Measurements from ENCODE around the gene ATE1. TPM values are rescaled to one million over a fixed set of nuclear protein-coding genes. Genes with fewer than 3 reads are reported as not detected.

ATE1 gene
- total and polyA plus RNA-seq, 2 experiments from 2014 or later = 17.4 to 24.5 TPM

GRCh38 chr10:121949451-121949850 is 21.6 kb upstream of the ATE1 start:
- no peaks in the 10 kb centered on the region for H3K79me2 ChIP-seq (replicated peaks; ENCODE audit: insufficient read depth)
- ATAC-seq = no peak; the same call in 2 of the 3 replicates
- Mint-ChIP-seq H3K36me3 (ENCODE audit: low read depth) (no peaks in the 10 kb centered on the region), H3K4me3 (no peak overlapping the region), H3K9me3 (no peaks in the 10 kb centered on the region), H3K4me1 (peaks cover 10% of the 10 kb centered on the region), H3K27me3 (ENCODE audit: insufficient read depth, low read depth, poor library complexity) (peaks cover 4% of the 10 kb centered on the region), H3K27ac (no peak overlapping the region; the same call in 1 of the 2 replicates)
- no peak for DNase-seq (ENCODE audit: low spot score)
- no peaks in the 10 kb centered on the region for H3K9me2 ChIP-seq (ENCODE audit: insufficient read depth)
- H2AFZ ChIP-seq = no peak overlapping the region
- no peak overlapping the region for H3K27ac ChIP-seq (ENCODE audit: low read depth)
- H3F3A ChIP-seq (replicated peaks; ENCODE audit: low read depth) = no peaks in the 10 kb centered on the region
- no peak for TF ChIP-seq JUNB (IDR thresholded peaks at IDR 0.05; ENCODE audit: unreplicated experiment)
- no peak for TF ChIP-seq NANOG (IDR thresholded peaks at IDR 0.05; ENCODE audit: borderline replicate concordance)
- TF ChIP-seq ZNF114 (CRISPR knock-in tag; IDR thresholded peaks at IDR 0.05) = no peak
- no peak for TF ChIP-seq CREB1 (CRISPR knock-in tag; IDR thresholded peaks at IDR 0.05; ENCODE audit: low read depth)
- no peak for TF ChIP-seq EZH2 (IDR thresholded peaks at IDR 0.05; ENCODE audit: low read depth, unreplicated experiment)
- TF ChIP-seq ZNF462 (CRISPR knock-in tag; IDR thresholded peaks at IDR 0.05) = no peak
- TF ChIP-seq STAT1 (IDR thresholded peaks at IDR 0.05; ENCODE audit: unreplicated experiment) = no peak
- TF ChIP-seq ZNF331 (CRISPR knock-in tag; IDR thresholded peaks at IDR 0.05; ENCODE audit: low read depth) = no peak
- no peak for TF ChIP-seq REST (IDR thresholded peaks at IDR 0.05; ENCODE audit: unreplicated experiment)
- no peak for TF ChIP-seq POLR2AphosphoS5 (IDR thresholded peaks at IDR 0.05; ENCODE audit: low read depth)
- TF ChIP-seq CTCF (conservative IDR thresholded peaks at IDR 0.05; ENCODE audit: low read depth in 2 of 2) = no peak
- TF ChIP-seq EZH2phosphoT487 (IDR thresholded peaks at IDR 0.05; ENCODE audit: unreplicated experiment) = no peak
- TF ChIP-seq, protein P1, sequence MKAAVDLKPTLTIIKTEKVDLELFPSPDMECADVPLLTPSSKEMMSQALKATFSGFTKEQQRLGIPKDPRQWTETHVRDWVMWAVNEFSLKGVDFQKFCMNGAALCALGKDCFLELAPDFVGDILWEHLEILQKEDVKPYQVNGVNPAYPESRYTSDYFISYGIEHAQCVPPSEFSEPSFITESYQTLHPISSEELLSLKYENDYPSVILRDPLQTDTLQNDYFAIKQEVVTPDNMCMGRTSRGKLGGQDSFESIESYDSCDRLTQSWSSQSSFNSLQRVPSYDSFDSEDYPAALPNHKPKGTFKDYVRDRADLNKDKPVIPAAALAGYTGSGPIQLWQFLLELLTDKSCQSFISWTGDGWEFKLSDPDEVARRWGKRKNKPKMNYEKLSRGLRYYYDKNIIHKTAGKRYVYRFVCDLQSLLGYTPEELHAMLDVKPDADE (IDR thresholded peaks at IDR 0.05) = no peak
- H3K27me3 ChIP-seq (ENCODE audit: insufficient read depth) = no peaks in the 10 kb centered on the region
- no peak overlapping the region for H3K4me2 ChIP-seq
- no peaks in the 10 kb centered on the region for H3K4me1 ChIP-seq (ENCODE audit: insufficient read depth)
- H3K36me3 ChIP-seq (ENCODE audit: insufficient read depth) = no peaks in the 10 kb centered on the region
- no peak overlapping the region for H3K4me3 ChIP-seq
- no peaks in the 10 kb centered on the region for H4K20me1 ChIP-seq (replicated peaks; ENCODE audit: insufficient read depth)

Data from GM23338 (cell line).